RWPE2 (cell line): Measurements from ENCODE around the gene RPRML.

Source experiments
- ATAC-seq: fragments of 200-7000 bp; cut with Tn5 transposase; 3 replicates; pipeline ENCODE4 v1.9.1; 2021; ENCODE audit warnings: low read depth
- DNase-seq: peaks from one replicate; pipeline ENCODE4 v3.0.0-alpha.2; 2020; ENCODE audit warnings: low spot score
- H3K27ac ChIP-seq: fragments of 450-650 bp; 2 replicates; pipeline ENCODE4 v1.5.1; 2017; ENCODE audit warnings: mild to moderate bottlenecking; ENCODE audit not compliant: poor library complexity, severe bottlenecking
- H3K27me3 ChIP-seq: fragments of 250-450 bp; sonication (Bioruptor Pico); 2 replicates; pipeline ENCODE4 v1.5.1; 2021; ENCODE audit warnings: mild to moderate bottlenecking, moderate library complexity; ENCODE audit not compliant: insufficient read depth, poor library complexity, severe bottlenecking
- H3K36me3 ChIP-seq: fragments of 250-450 bp; sonication (Bioruptor Pico); 2 replicates; pipeline ENCODE4 v1.5.1; 2020; ENCODE audit warnings: low read depth, mild to moderate bottlenecking, moderate library complexity
- H3K4me1 ChIP-seq: fragments of 250-450 bp; sonication (Bioruptor Pico); 2 replicates; pipeline ENCODE4 v1.5.1; 2021; ENCODE audit warnings: mild to moderate bottlenecking, moderate library complexity; ENCODE audit not compliant: insufficient read depth, poor library complexity, severe bottlenecking
- H3K4me3 ChIP-seq: fragments of 250-450 bp; sonication (Bioruptor Pico); 2 replicates; pipeline ENCODE4 v1.5.1; 2021; ENCODE audit warnings: mild to moderate bottlenecking, moderate library complexity; ENCODE audit not compliant: severe bottlenecking
- H3K9me3 ChIP-seq: fragments of 250-450 bp; sonication (Bioruptor Pico); 2 replicates; pipeline ENCODE4 v1.5.1; 2021; ENCODE audit warnings: mild to moderate bottlenecking, moderate library complexity; ENCODE audit not compliant: severe bottlenecking
- TF ChIP-seq, protein P1 (sequence below): fragments of 450-650 bp; IDR thresholded peaks from one replicate; pipeline ENCODE4 v1.5.1; 2017; ENCODE audit warnings: mild to moderate bottlenecking, moderate library complexity; ENCODE audit not compliant: poor library complexity, severe bottlenecking

RPRML gene

GRCh38 chr17:46952115-46952514 lies 26.9 kb downstream of the RPRML start:
- Histone ChIP-seq H3K4me3 (no peak overlapping the region), H3K27me3 (no peaks in the 10 kb centered on the region), H3K36me3 (no peaks in the 10 kb centered on the region), H3K9me3 (no peaks in the 10 kb centered on the region), H3K4me1 (no peaks in the 10 kb centered on the region), H3K27ac (no peak overlapping the region)
- TF ChIP-seq, protein P1, sequence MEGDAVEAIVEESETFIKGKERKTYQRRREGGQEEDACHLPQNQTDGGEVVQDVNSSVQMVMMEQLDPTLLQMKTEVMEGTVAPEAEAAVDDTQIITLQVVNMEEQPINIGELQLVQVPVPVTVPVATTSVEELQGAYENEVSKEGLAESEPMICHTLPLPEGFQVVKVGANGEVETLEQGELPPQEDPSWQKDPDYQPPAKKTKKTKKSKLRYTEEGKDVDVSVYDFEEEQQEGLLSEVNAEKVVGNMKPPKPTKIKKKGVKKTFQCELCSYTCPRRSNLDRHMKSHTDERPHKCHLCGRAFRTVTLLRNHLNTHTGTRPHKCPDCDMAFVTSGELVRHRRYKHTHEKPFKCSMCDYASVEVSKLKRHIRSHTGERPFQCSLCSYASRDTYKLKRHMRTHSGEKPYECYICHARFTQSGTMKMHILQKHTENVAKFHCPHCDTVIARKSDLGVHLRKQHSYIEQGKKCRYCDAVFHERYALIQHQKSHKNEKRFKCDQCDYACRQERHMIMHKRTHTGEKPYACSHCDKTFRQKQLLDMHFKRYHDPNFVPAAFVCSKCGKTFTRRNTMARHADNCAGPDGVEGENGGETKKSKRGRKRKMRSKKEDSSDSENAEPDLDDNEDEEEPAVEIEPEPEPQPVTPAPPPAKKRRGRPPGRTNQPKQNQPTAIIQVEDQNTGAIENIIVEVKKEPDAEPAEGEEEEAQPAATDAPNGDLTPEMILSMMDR: no peak
- ATAC-seq: no peak
- no peak for DNase-seq

GRCh38 chr17:46951706-46952105 lies 27.3 kb downstream of the RPRML start:
- Histone ChIP-seq H3K4me3 (no peak overlapping the region), H3K27ac (no peak overlapping the region), H3K27me3 (no peaks in the 10 kb centered on the region), H3K36me3 (no peaks in the 10 kb centered on the region), H3K9me3 (no peaks in the 10 kb centered on the region), H3K4me1 (no peaks in the 10 kb centered on the region)
- ATAC-seq (no peak), DNase-seq (no peak)
- TF ChIP-seq, protein P1: no peak

DNA sequence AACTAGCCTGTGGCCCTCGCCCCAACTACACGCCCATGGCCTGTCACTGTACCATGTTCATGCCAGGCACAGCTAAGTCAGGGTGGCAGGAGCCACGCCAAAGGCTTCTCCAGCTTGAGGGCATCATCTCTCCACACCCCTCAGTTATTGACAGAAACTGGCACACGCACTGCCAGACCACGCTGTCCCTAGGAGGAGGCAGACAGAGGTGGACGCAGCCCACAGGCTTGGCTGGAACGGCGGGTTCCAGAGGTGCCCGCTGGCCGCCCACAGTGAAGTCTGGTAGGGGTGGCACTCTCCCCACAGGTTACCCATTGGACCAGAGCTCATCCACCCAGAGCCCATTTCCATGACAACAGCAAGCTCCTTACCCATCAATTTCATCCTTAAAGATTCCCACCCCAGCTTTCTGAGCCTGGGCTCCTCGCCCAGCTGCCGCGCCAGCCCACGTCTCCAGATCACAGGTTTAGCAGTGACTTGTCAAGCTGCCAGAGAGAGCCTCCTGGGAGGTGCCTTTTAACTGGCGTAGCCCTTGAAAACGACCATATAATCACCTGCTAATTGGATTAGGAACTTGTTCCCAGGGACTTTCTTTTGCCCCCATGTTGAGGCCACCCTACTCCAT lies 27.9 kb downstream of the RPRML start:
- TF ChIP-seq, protein P1: no peak
- Histone ChIP-seq H3K4me3 (no peak overlapping the region), H3K9me3 (no peaks in the 10 kb centered on the region), H3K4me1 (no peaks in the 10 kb centered on the region), H3K27ac (no peak overlapping the region), H3K27me3 (no peaks in the 10 kb centered on the region), H3K36me3 (no peaks in the 10 kb centered on the region)
- ATAC-seq (no peak), DNase-seq (no peak)

- H3K4me3 ChIP-seq: no peak overlapping the region
- ATAC-seq (no peak), DNase-seq (no peak)
- no peaks in the 10 kb centered on the region for H3K9me3 ChIP-seq
- H3K27ac ChIP-seq: no peak overlapping the region
- no peaks in the 10 kb centered on the region for H3K4me1 ChIP-seq
- TF ChIP-seq, protein P1: no peak
- no peaks in the 10 kb centered on the region for H3K36me3 ChIP-seq
- no peaks in the 10 kb centered on the region for H3K27me3 ChIP-seq
These were observed 28.6 kb downstream of the RPRML start for GRCh38 chr17:46950342-46950996.
